BLaER1 treated with 17β-estradiol and CSF1 and Interleukin-3, amounts not matched to agents 10 nM and 100 nM (cell line): ENCODE data around the gene FAM78B.

Source experiments
- H3K27ac ChIP-seq, 11 experiments: shearing (Covaris generic); formaldehyde crosslinking; 2 replicates each; pipeline ENCODE4 v1.8.1; 2022
- H3K27me3 ChIP-seq, 11 experiments: shearing (Covaris generic); formaldehyde crosslinking; 2 replicates each; pipeline ENCODE4 v1.8.1; 2022
- H3K36me3 ChIP-seq, 11 experiments: shearing (Covaris generic); formaldehyde crosslinking; 2 replicates each; pipeline ENCODE4 v1.8.1; 2022
- H3K4me1 ChIP-seq, 10 experiments: shearing (Covaris generic); formaldehyde crosslinking; 2 replicates each; pipeline ENCODE4 v1.8.1; 2022
- H3K4me2 ChIP-seq, 11 experiments: shearing (Covaris generic); formaldehyde crosslinking; 2 replicates each; pipeline ENCODE4 v1.8.1; 2022
- H3K4me3 ChIP-seq, 10 experiments: shearing (Covaris generic); formaldehyde crosslinking; 2 replicates each; pipeline ENCODE4 v1.8.1; 2022
- H3K9ac ChIP-seq, 11 experiments: shearing (Covaris generic); formaldehyde crosslinking; 2 replicates each; pipeline ENCODE4 v1.8.1; 2022
- H3K9me3 ChIP-seq, 11 experiments: shearing (Covaris generic); formaldehyde crosslinking; replicated peaks in 1 of 11; 2 replicates each; pipeline ENCODE4 v1.8.1; 2022
- H4K20me1 ChIP-seq, 11 experiments: shearing (Covaris generic); formaldehyde crosslinking; 2 replicates each; pipeline ENCODE4 v1.8.1; 2022
- Cebpa-rat ChIP-seq, 11 experiments: shearing (Covaris generic); IDR thresholded peaks; 2 replicates each; pipeline ENCODE4 v1.8.1; 2022

The FAM78B gene

GRCh38 chr1:166166698-166167571 is at the start of gene FAM78B:
Gene FAM78B, minus strand, starts transcription at chr1:166167001. Its CDS starts 753 bp downstream, at chr1:166166248.
- no peaks in the 10 kb centered on the region for H3K9me3 ChIP-seq
- TF ChIP-seq Cebpa-rat (IDR thresholded peaks at IDR 0.05) = no peak
- peak within 1 kb of the TSS; percentile 95 to 100 (median 100) for H3K4me2 ChIP-seq
- peak within 1 kb of the TSS in 10 of 11 experiments; percentile 56 to 74 (median 64); a peak in 16 of 22 replicates for H3K27ac ChIP-seq
- no peaks in the 10 kb centered on the region for H3K36me3 ChIP-seq
- H3K4me1 ChIP-seq = peaks cover 9 to 31% (median 25%) of the 10 kb centered on the region in 10 experiments
- H4K20me1 ChIP-seq = peaks cover 0 to 36% (median 21%) of the 10 kb centered on the region in 11 experiments; a peak in 18 of 22 replicates
- H3K4me3 ChIP-seq = peak within 1 kb of the TSS; percentile 68 to 81 (median 74)
- H3K9ac ChIP-seq = peak within 1 kb of the TSS; percentile 69 to 83 (median 79)
- peaks cover 31 to 44% (median 37%) of the 10 kb centered on the region in 11 experiments for H3K27me3 ChIP-seq

- TF ChIP-seq Cebpa-rat (IDR thresholded peaks at IDR 0.05) = no peak
- peaks cover 14 to 58% (median 47%) of the 10 kb centered on the region in 10 experiments; a peak in 18 of 20 replicates for H3K4me1 ChIP-seq
- peak overlapping the region in 1 of 11 experiments; percentile 39; a peak in 1 of 22 replicates for H3K9ac ChIP-seq
- H4K20me1 ChIP-seq = no peaks in the 10 kb centered on the region
- H3K36me3 ChIP-seq = no peaks in the 10 kb centered on the region
- peak overlapping the region in 3 of 11 experiments; percentile 22 to 67 (median 50); a peak in 4 of 22 replicates for H3K27ac ChIP-seq
- H3K27me3 ChIP-seq = no peaks in the 10 kb centered on the region
- H3K4me3 ChIP-seq = no peak overlapping the region; a peak in 1 of 20 replicates
- H3K4me2 ChIP-seq = peak overlapping the region in 8 of 11 experiments; percentile 41 to 80 (median 67); a peak in 17 of 22 replicates
- peaks cover 0 to 42% (median 16%) of the 10 kb centered on the region in 11 experiments; a peak in 11 of 22 replicates for H3K9me3 ChIP-seq
These were observed 35.7 kb upstream of the FAM78B start for GRCh38 chr1:166202546-166202945.

GRCh38 chr1:166200743-166201142 is 33.9 kb upstream of the FAM78B start:
- peak overlapping the region in 9 of 11 experiments; percentile 25 to 80 (median 63); a peak in 14 of 22 replicates for H3K4me2 ChIP-seq
- peak overlapping the region in 1 of 11 experiments; percentile 67; a peak in 1 of 22 replicates for H3K27ac ChIP-seq
- no peaks in the 10 kb centered on the region for H3K36me3 ChIP-seq

GRCh38 chr1:166197597-166197996 is 30.8 kb upstream of the FAM78B start:
- no peaks in the 10 kb centered on the region for H3K36me3 ChIP-seq
- no peak overlapping the region for H3K9ac ChIP-seq
- no peaks in the 10 kb centered on the region for H4K20me1 ChIP-seq
- H3K27me3 ChIP-seq = no peaks in the 10 kb centered on the region
- H3K9me3 ChIP-seq = peaks cover 0 to 13% (median 0%) of the 10 kb centered on the region in 11 experiments; a peak in 4 of 22 replicates
- peaks cover 14 to 35% (median 29%) of the 10 kb centered on the region in 10 experiments; a peak in 18 of 20 replicates for H3K4me1 ChIP-seq
- no peak overlapping the region for H3K27ac ChIP-seq
- no peak overlapping the region for H3K4me3 ChIP-seq
- no peak overlapping the region for H3K4me2 ChIP-seq
- no peak for TF ChIP-seq Cebpa-rat (IDR thresholded peaks at IDR 0.05)

More at GRCh38 chr1:166200743-166201142, 33.9 kb upstream of the FAM78B start:
- TF ChIP-seq Cebpa-rat (IDR thresholded peaks at IDR 0.05) = no peak
- peaks cover 0 to 27% (median 4%) of the 10 kb centered on the region in 11 experiments; a peak in 7 of 22 replicates for H3K9me3 ChIP-seq
- no peaks in the 10 kb centered on the region for H3K27me3 ChIP-seq
- H3K4me1 ChIP-seq = peaks cover 14 to 58% (median 47%) of the 10 kb centered on the region in 10 experiments; a peak in 18 of 20 replicates
- H4K20me1 ChIP-seq = no peaks in the 10 kb centered on the region
- no peak overlapping the region for H3K9ac ChIP-seq
- no peak overlapping the region for H3K4me3 ChIP-seq

GRCh38 chr1:166197141-166197540 is 30.3 kb upstream of the FAM78B start:
- Histone ChIP-seq H3K9me3 (peaks cover 0 to 13% (median 0%) of the 10 kb centered on the region in 11 experiments; a peak in 4 of 22 replicates), H3K4me3 (no peak overlapping the region), H3K4me2 (no peak overlapping the region), H3K9ac (no peak overlapping the region), H3K4me1 (peaks cover 14 to 30% (median 24%) of the 10 kb centered on the region in 10 experiments; a peak in 18 of 20 replicates), H4K20me1 (no peaks in the 10 kb centered on the region), H3K36me3 (no peaks in the 10 kb centered on the region), H3K27ac (no peak overlapping the region), H3K27me3 (no peaks in the 10 kb centered on the region)
- peak in 2 of 11 experiments; percentile 37 to 48; a peak in 2 of 22 replicates for TF ChIP-seq Cebpa-rat (IDR thresholded peaks at IDR 0.05)

- Histone ChIP-seq H3K9ac (no peak overlapping the region), H3K27ac (no peak overlapping the region), H3K4me2 (no peak overlapping the region), H3K4me1 (peaks cover 10 to 31% (median 15%) of the 10 kb centered on the region in 10 experiments), H3K9me3 (no peaks in the 10 kb centered on the region), H3K36me3 (no peaks in the 10 kb centered on the region), H4K20me1 (no peaks in the 10 kb centered on the region), H3K4me3 (no peak overlapping the region), H3K27me3 (no peaks in the 10 kb centered on the region)
- no peak for TF ChIP-seq Cebpa-rat (IDR thresholded peaks at IDR 0.05)
These were observed 26.4 kb upstream of the FAM78B start for GRCh38 chr1:166193057-166193698.

GRCh38 chr1:166190400-166190799 is 23.6 kb upstream of the FAM78B start:
- Histone ChIP-seq H3K4me3 (no peak overlapping the region), H3K27ac (no peak overlapping the region), H3K9ac (no peak overlapping the region), H3K4me2 (peak overlapping the region in 5 of 11 experiments; percentile 6 to 50 (median 21); a peak in 7 of 22 replicates), H3K27me3 (no peaks in the 10 kb centered on the region), H3K9me3 (no peaks in the 10 kb centered on the region), H3K36me3 (no peaks in the 10 kb centered on the region), H3K4me1 (peaks cover 10 to 31% (median 17%) of the 10 kb centered on the region in 10 experiments), H4K20me1 (no peaks in the 10 kb centered on the region)
- TF ChIP-seq Cebpa-rat (IDR thresholded peaks at IDR 0.05) = no peak

GRCh38 chr1:166189126-166189525 is 22.3 kb upstream of the FAM78B start:
- H3K4me2 ChIP-seq = peak overlapping the region; percentile 27 to 66 (median 47); a peak in 21 of 22 replicates
- H3K4me3 ChIP-seq = no peak overlapping the region
- H3K4me1 ChIP-seq = peaks cover 10 to 31% (median 17%) of the 10 kb centered on the region in 10 experiments
- H3K9ac ChIP-seq = no peak overlapping the region
- no peak for TF ChIP-seq Cebpa-rat (IDR thresholded peaks at IDR 0.05)
- no peaks in the 10 kb centered on the region for H3K27me3 ChIP-seq
- H3K36me3 ChIP-seq = no peaks in the 10 kb centered on the region
- no peaks in the 10 kb centered on the region for H4K20me1 ChIP-seq
- no peaks in the 10 kb centered on the region for H3K9me3 ChIP-seq
- H3K27ac ChIP-seq = peak overlapping the region in 2 of 11 experiments; percentile 25 to 41; a peak in 4 of 22 replicates
